Measurements from ENCODE around the gene DYNC2LI1. TPM values are rescaled to one million over a fixed set of nuclear protein-coding genes. Genes with fewer than 3 reads are reported as not detected.
A peak's percentile ranks its signal among the peaks of the same experiment; 100 is the strongest.
"Not testable (repeated sequence)": the region's sequence is repeated elsewhere in the genome, so short reads cannot be mapped to it uniquely, and the experiment has no call there.

DYNC2LI1 gene
- total RNA-seq: 22.7 TPM
- long read RNA-seq, transcript DYNC2LI1-201 (13 exons, 1,399 nt): major isoform, 7 of 15 reads
- long read RNA-seq, partial matches to known transcripts: 2 of 15 reads
- long read RNA-seq, other reads (novel, unspliced or antisense): 2 of 15 reads

- Histone ChIP-seq H3K4me1 (peaks cover 11% of the 10 kb centered on the region), H3K9me3 (no peaks in the 10 kb centered on the region), H3K36me3 (no peaks in the 10 kb centered on the region), H3K27ac (peak within 1 kb of the TSS; percentile 87), H3K27me3 (ENCODE audit: low read depth) (no peaks in the 10 kb centered on the region), H3K4me3 (peak within 1 kb of the TSS; percentile 72)
- TF ChIP-seq, protein P1, sequence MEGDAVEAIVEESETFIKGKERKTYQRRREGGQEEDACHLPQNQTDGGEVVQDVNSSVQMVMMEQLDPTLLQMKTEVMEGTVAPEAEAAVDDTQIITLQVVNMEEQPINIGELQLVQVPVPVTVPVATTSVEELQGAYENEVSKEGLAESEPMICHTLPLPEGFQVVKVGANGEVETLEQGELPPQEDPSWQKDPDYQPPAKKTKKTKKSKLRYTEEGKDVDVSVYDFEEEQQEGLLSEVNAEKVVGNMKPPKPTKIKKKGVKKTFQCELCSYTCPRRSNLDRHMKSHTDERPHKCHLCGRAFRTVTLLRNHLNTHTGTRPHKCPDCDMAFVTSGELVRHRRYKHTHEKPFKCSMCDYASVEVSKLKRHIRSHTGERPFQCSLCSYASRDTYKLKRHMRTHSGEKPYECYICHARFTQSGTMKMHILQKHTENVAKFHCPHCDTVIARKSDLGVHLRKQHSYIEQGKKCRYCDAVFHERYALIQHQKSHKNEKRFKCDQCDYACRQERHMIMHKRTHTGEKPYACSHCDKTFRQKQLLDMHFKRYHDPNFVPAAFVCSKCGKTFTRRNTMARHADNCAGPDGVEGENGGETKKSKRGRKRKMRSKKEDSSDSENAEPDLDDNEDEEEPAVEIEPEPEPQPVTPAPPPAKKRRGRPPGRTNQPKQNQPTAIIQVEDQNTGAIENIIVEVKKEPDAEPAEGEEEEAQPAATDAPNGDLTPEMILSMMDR (IDR thresholded peaks at IDR 0.05): no peak
- intact Hi-C loops (cut with DNase I): no loop called here
- DNase-seq (peak; percentile 95), ATAC-seq (peak; percentile 98 to 99)
Observed at GRCh38 chr2:43773876-43774613, at the start of gene DYNC2LI1. Gene DYNC2LI1, plus strand, starts transcription at chr2:43774039. Its CDS starts 100 bp downstream, at chr2:43774139.

DNA sequence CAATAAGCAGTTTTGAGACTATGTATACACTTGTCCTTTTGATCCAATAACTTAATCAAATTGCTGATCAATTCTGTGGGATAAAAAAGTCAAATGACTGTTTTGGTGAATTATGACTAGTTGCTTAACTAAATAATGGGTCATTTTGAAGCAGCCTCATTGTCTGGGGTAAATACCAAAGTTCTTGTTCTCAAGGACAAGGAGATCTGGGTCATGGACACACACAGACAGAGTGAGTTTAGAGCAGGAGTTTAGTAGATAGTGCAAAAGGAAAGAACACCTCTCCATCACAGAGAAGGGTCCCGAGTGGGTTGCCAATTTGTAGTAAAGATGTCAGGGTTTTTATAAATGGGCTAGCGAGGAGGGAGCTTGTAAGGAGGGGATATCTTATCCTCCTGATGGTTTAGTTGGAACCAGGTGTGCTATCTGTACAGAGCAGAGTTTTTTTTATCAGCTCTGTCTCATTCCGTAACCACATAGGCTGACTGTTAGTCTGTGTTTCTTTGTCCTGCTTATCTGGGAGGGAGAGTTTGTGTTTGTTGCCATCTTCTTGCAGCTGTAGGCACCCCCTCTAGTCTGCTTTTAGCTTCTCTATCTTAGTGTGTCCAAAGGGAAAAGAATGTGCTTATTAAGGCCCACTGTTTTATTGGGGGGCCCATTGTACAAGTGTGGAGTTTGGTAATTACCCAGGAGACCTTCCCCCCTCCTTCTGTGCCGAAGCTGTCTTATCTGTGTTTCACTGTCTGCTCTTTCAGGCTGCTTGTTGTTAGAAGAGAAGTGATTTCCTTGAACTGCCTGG lies 48.9 kb upstream of the DYNC2LI1 start:
- ATAC-seq: no peak
- H3K4me3 ChIP-seq: no peak overlapping the region
- DNase-seq: no peak
- no peaks in the 10 kb centered on the region for H3K9me3 ChIP-seq
- no peak overlapping the region for H3K27ac ChIP-seq
- intact Hi-C loops (cut with DNase I): no loop called here
- no peaks in the 10 kb centered on the region for H3K4me1 ChIP-seq
- H3K36me3 ChIP-seq: peaks cover 10% of the 10 kb centered on the region
- H3K27me3 ChIP-seq (ENCODE audit: low read depth): no peaks in the 10 kb centered on the region
- TF ChIP-seq, protein P1 (IDR thresholded peaks at IDR 0.05): no peak

- Histone ChIP-seq H3K4me3 (no peak overlapping the region), H3K4me1 (no peaks in the 10 kb centered on the region), H3K27ac (no peak overlapping the region), H3K27me3 (ENCODE audit: low read depth) (no peaks in the 10 kb centered on the region), H3K9me3 (no peaks in the 10 kb centered on the region), H3K36me3 (peaks cover 10% of the 10 kb centered on the region)
- TF ChIP-seq, protein P1 (IDR thresholded peaks at IDR 0.05): no peak
- no peak for ATAC-seq
- no peak for DNase-seq
- intact Hi-C loops (cut with DNase I): no loop called here
Observed at GRCh38 chr2:43725711-43726246, 48.1 kb upstream of the DYNC2LI1 start.

DNA sequence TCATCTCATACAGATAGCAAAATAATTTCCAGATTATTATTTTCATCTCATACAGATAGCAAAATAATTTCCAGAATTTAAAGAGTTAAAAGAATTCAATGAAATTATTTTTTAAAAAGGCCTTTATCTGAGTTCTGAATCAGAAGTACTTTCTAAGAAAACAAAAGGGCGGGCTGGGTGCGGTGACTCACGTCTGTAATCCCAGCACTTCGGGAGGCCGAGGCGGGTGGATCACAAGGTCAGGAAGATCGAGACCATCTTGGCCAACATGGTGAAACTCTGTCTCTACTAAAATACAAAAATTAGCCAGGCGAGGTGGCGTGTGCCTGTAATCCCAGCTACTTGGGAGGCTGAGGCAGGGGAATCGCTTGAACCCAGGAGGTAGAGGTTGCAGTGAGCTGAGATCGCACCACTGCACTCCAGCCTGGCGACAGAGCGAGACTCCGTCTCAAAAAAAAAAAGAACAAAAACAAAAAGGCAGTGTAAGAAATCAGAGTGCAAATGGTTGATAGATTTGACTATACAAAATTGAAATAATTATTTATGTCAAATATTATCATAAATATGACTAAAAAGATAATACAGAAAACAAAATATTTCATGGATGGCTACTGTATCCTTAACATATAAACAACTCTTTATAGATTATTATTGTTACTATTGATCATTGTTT lies 46.7 kb upstream of the DYNC2LI1 start:
- H3K27ac ChIP-seq; H3K4me1 ChIP-seq; ATAC-seq; intact Hi-C loops (cut with DNase I); DNase-seq; H3K27me3 ChIP-seq (ENCODE audit: low read depth); H3K4me3 ChIP-seq; H3K9me3 ChIP-seq: not testable (repeated sequence)
- peaks cover 10% of the 10 kb centered on the region for H3K36me3 ChIP-seq

GRCh38 chr2:43727634-43728014 lies 46.2 kb upstream of the DYNC2LI1 start:
- ATAC-seq: no peak
- TF ChIP-seq, protein P1 (IDR thresholded peaks at IDR 0.05): no peak
- intact Hi-C loops (cut with DNase I): no loop called here
- DNase-seq: no peak
- no peak overlapping the region for H3K27ac ChIP-seq
- no peaks in the 10 kb centered on the region for H3K4me1 ChIP-seq
- no peak overlapping the region for H3K4me3 ChIP-seq
- H3K27me3 ChIP-seq (ENCODE audit: low read depth): no peaks in the 10 kb centered on the region
- no peaks in the 10 kb centered on the region for H3K9me3 ChIP-seq
- H3K36me3 ChIP-seq: peaks cover 10% of the 10 kb centered on the region
